Vagina (tissue), 2 donors: ENCODE measurements around the gene NOSIP. TPM values are rescaled to one million over a fixed set of nuclear protein-coding genes. Genes with fewer than 3 reads are reported as not detected.

Source experiments
- DNase-seq, 2 donors: peaks; one replicate each; pipeline ENCODE4 v3.0.0-alpha.2; 2017; ENCODE audit errors: extremely low spot score in 2 of 2
- H3K27ac ChIP-seq: fragments of 200-600 bp; sonication (generic); one replicate; pipeline ENCODE4 v1.5.1; 2019
- H3K27me3 ChIP-seq: fragments of 200-600 bp; sonication (generic); one replicate; pipeline ENCODE4 v1.5.1; 2019
- H3K36me3 ChIP-seq, 2 donors: fragments of 200-600 bp; sonication (generic); one replicate each; pipeline ENCODE4 v1.5.1; 2017 to 2019
- H3K4me1 ChIP-seq: fragments of 200-600 bp; sonication (generic); one replicate; pipeline ENCODE4 v1.5.1; 2019
- H3K4me3 ChIP-seq, 2 donors: fragments of 200-600 bp; sonication (generic); 1 replicate in 1 of 2; 2 replicates in 1 of 2; pipeline ENCODE4 v1.5.1; 2016 to 2019
- H3K9me3 ChIP-seq: fragments of 200-600 bp; sonication (generic); one replicate; pipeline ENCODE4 v1.5.1; 2019
- CTCF ChIP-seq, 3 experiments: fragments of 450-650 bp in 2 of 3; fragments of 200-600 bp in 1 of 3; sonication (generic) in 1 of 3; IDR thresholded peaks; one replicate each; pipeline ENCODE4 v1.5.1; 2017 to 2019; ENCODE audit warnings: antibody characterized with exemption in 3 of 3, mild to moderate bottlenecking in 2 of 3, moderate library complexity in 2 of 3
- POLR2A ChIP-seq, 2 donors: fragments of 450-650 bp; IDR thresholded peaks; one replicate each; pipeline ENCODE4 v1.6.1; 2017; ENCODE audit warnings: antibody characterized with exemption in 2 of 2, mild to moderate bottlenecking in 2 of 2, moderate library complexity in 2 of 2
- POLR2AphosphoS5 ChIP-seq, 2 donors: sonication (generic); formaldehyde crosslinking; IDR thresholded peaks; one replicate each; pipeline ENCODE4 v1.9.0; 2017; ENCODE audit warnings: antibody characterized with exemption in 2 of 2, mild to moderate bottlenecking in 2 of 2, low read depth in 1 of 2; ENCODE audit not compliant: insufficient read depth in 1 of 2
- intact Hi-C: fragments of 100-400 bp; cut with DNase I; formaldehyde crosslinking; loops from one replicate; pipeline ENCODE4 v1.15.1; 2023
- total RNA-seq: library from RNA; depleted of rRNA; stranded (reverse); fragments of >200 nt; gene quantifications from one replicate; pipeline ENCODE4 v1.2.3, GENCODE V29; 2016

Gene NOSIP
- total RNA-seq, 1 donor from 2014 or later = 72.2 TPM

DNA sequence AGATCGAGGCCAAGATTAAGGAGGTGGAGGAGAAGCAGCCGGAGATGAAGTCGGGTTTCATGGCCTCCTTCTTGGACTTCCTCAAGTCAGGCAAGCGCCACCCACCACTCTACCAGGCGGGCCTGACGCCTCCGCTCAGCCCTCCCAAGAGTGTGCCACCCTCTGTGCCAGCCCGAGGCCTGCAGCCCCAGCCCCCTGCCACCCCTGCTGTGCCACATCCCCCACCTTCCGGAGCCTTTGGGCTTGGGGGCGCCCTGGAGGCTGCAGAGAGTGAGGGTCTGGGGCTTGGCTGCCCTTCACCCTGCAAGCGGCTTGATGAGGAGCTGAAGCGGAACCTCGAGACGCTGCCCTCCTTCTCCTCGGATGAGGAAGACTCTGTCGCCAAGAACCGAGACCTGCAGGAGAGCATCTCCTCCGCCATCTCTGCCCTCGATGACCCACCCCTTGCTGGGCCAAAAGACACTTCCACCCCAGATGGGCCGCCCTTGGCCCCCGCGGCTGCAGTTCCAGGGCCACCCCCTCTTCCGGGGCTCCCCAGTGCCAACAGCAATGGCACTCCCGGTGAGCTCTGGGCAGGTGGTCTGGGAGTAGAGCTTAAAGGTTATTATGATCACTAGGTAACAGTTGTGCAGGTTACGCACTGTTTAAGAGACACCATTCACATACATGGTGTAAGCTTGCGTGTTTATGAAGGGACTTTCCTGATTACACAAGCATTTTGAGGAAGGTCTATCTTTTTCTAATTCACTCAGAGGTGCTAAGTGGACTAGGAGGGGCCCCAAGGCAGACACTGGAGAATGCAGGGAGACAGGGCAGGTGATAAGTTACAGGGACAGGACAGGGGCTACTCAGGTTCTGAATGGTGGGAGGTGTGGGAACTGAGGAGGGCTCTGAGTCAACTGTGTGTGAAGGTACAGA is 19.3 kb upstream of the NOSIP start:
- H3K27me3 ChIP-seq = no peaks in the 10 kb centered on the region
- peaks cover 0 to 74% of the 10 kb centered on the region in 2 donors for H3K36me3 ChIP-seq
- DNase-seq = no peak
- intact Hi-C loops = no loop called here
- no peak overlapping the region for H3K27ac ChIP-seq
- TF ChIP-seq POLR2AphosphoS5 (IDR thresholded peaks at IDR 0.05; ENCODE audit: insufficient read depth in 1 of 2, low read depth in 1 of 2) = no peak
- TF ChIP-seq CTCF (IDR thresholded peaks at IDR 0.05) = no peak
- TF ChIP-seq POLR2A (IDR thresholded peaks at IDR 0.05) = no peak
- H3K9me3 ChIP-seq = no peaks in the 10 kb centered on the region
- H3K4me1 ChIP-seq = no peaks in the 10 kb centered on the region
- H3K4me3 ChIP-seq = no peak overlapping the region

- no peak for DNase-seq
- intact Hi-C loops = no loop called here
- no peak overlapping the region for H3K4me3 ChIP-seq
- no peak overlapping the region for H3K27ac ChIP-seq
- H3K9me3 ChIP-seq = no peaks in the 10 kb centered on the region
- TF ChIP-seq POLR2AphosphoS5 (IDR thresholded peaks at IDR 0.05; ENCODE audit: insufficient read depth in 1 of 2, low read depth in 1 of 2) (no peak), CTCF (IDR thresholded peaks at IDR 0.05) (no peak), POLR2A (IDR thresholded peaks at IDR 0.05) (no peak)
- peaks cover 0 to 58% of the 10 kb centered on the region in 2 donors for H3K36me3 ChIP-seq
- peaks cover 11% of the 10 kb centered on the region for H3K4me1 ChIP-seq
- no peaks in the 10 kb centered on the region for H3K27me3 ChIP-seq
Measured at GRCh38 chr19:49597703-49597974, 17.3 kb upstream of the NOSIP start.

GRCh38 chr19:49596954-49597702 is 16.8 kb upstream of the NOSIP start:
- Histone ChIP-seq H3K4me3 (no peak overlapping the region), H3K4me1 (peaks cover 16% of the 10 kb centered on the region), H3K27ac (no peak overlapping the region), H3K9me3 (no peaks in the 10 kb centered on the region), H3K27me3 (no peaks in the 10 kb centered on the region), H3K36me3 (peaks cover 0 to 53% of the 10 kb centered on the region in 2 donors)
- intact Hi-C loops = no loop called here
- no peak for DNase-seq
- TF ChIP-seq CTCF (IDR thresholded peaks at IDR 0.05) (no peak), POLR2AphosphoS5 (IDR thresholded peaks at IDR 0.05; ENCODE audit: insufficient read depth in 1 of 2, low read depth in 1 of 2) (no peak), POLR2A (IDR thresholded peaks at IDR 0.05) (no peak)

GRCh38 chr19:49596407-49596806 is 16.1 kb upstream of the NOSIP start:
- TF ChIP-seq CTCF (IDR thresholded peaks at IDR 0.05) (no peak), POLR2AphosphoS5 (IDR thresholded peaks at IDR 0.05; ENCODE audit: insufficient read depth in 1 of 2, low read depth in 1 of 2) (no peak), POLR2A (IDR thresholded peaks at IDR 0.05) (no peak)
- intact Hi-C loops = no loop called here
- Histone ChIP-seq H3K27ac (no peak overlapping the region), H3K36me3 (peaks cover 0 to 46% of the 10 kb centered on the region in 2 donors), H3K9me3 (no peaks in the 10 kb centered on the region), H3K27me3 (no peaks in the 10 kb centered on the region), H3K4me1 (peaks cover 18% of the 10 kb centered on the region), H3K4me3 (no peak overlapping the region)
- no peak for DNase-seq
